Parathyroid adenoma (tissue), 2 donors: Measurements from ENCODE around the gene FAM184B.
A peak's percentile ranks its signal among the peaks of the same experiment; 100 is the strongest.

ENCODE experiments used
- H2AFZ ChIP-seq: fragments of 300-600 bp; sonication (generic); one replicate; pipeline ENCODE4 v1.7.0; 2017; ENCODE audit warnings: antibody characterized with exemption, mild to moderate bottlenecking
- H3K27ac ChIP-seq: fragments of 300-600 bp; sonication (generic); one replicate; pipeline ENCODE4 v1.7.0; 2017
- H3K27me3 ChIP-seq: fragments of 300-600 bp; sonication (generic); one replicate; pipeline ENCODE4 v1.7.0; 2017; ENCODE audit warnings: low read length; ENCODE audit not compliant: control insufficient read depth, insufficient read depth
- H3K36me3 ChIP-seq: fragments of 300-600 bp; sonication (generic); one replicate; pipeline ENCODE4 v1.7.0; 2017; ENCODE audit warnings: low read length; ENCODE audit not compliant: control insufficient read depth, insufficient read depth
- H3K4me1 ChIP-seq: fragments of 300-600 bp; sonication (generic); one replicate; pipeline ENCODE4 v1.7.0; 2017; ENCODE audit warnings: control low read depth
- H3K4me2 ChIP-seq: fragments of 300-600 bp; sonication (generic); one replicate; pipeline ENCODE4 v1.7.0; 2017; ENCODE audit warnings: low read length
- H3K4me3 ChIP-seq: fragments of 300-600 bp; sonication (generic); one replicate; pipeline ENCODE4 v1.7.0; 2017; ENCODE audit warnings: low read depth, low read length
- H3K79me2 ChIP-seq: fragments of 300-600 bp; sonication (generic); one replicate; pipeline ENCODE4 v1.7.0; 2017; ENCODE audit warnings: control low read depth
- H3K9ac ChIP-seq: fragments of 300-600 bp; sonication (generic); one replicate; pipeline ENCODE4 v1.7.0; 2017; ENCODE audit warnings: mild to moderate bottlenecking
- H3K9me3 ChIP-seq: fragments of 300-600 bp; sonication (generic); one replicate; pipeline ENCODE4 v1.7.0; 2017; ENCODE audit warnings: low read length; ENCODE audit not compliant: control insufficient read depth
- TF ChIP-seq, protein P1 (sequence below): fragments of 300-600 bp; sonication (generic); IDR thresholded peaks from one replicate; pipeline ENCODE4 v1.7.0; 2017; ENCODE audit warnings: antibody characterized with exemption, mild to moderate bottlenecking
- donor health status: primary hyperparathyroidism.

The FAM184B gene

DNA sequence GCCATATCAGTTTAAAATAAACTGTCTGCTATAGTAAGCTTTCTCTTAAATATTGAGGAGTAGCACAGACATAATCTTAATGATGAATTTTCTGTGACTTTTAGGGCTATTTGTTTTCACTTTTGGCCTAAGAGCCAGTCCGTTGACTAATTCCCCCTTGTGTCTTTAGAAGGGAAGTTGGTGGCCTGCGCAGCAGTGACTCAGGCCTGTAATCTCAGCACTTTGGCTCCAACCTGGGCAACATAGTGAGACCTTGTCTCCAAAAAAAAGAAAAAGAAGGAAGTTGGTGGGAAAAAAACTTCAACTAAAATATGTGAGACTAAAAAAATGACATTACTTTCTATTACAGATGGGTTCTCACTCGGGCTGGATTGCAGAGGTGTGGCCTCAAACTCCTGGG lies 32.7 kb upstream of the FAM184B start:
- H3K4me2 ChIP-seq: no peak overlapping the region
- H3K4me3 ChIP-seq: no peak overlapping the region
- TF ChIP-seq, protein P1, sequence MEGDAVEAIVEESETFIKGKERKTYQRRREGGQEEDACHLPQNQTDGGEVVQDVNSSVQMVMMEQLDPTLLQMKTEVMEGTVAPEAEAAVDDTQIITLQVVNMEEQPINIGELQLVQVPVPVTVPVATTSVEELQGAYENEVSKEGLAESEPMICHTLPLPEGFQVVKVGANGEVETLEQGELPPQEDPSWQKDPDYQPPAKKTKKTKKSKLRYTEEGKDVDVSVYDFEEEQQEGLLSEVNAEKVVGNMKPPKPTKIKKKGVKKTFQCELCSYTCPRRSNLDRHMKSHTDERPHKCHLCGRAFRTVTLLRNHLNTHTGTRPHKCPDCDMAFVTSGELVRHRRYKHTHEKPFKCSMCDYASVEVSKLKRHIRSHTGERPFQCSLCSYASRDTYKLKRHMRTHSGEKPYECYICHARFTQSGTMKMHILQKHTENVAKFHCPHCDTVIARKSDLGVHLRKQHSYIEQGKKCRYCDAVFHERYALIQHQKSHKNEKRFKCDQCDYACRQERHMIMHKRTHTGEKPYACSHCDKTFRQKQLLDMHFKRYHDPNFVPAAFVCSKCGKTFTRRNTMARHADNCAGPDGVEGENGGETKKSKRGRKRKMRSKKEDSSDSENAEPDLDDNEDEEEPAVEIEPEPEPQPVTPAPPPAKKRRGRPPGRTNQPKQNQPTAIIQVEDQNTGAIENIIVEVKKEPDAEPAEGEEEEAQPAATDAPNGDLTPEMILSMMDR: no peak
- H3K4me1 ChIP-seq: no peaks in the 10 kb centered on the region
- H3K27me3 ChIP-seq: no peaks in the 10 kb centered on the region
- no peaks in the 10 kb centered on the region for H3K9me3 ChIP-seq
- no peaks in the 10 kb centered on the region for H3K36me3 ChIP-seq
- no peak overlapping the region for H3K27ac ChIP-seq
- H3K79me2 ChIP-seq: no peaks in the 10 kb centered on the region
- H3K9ac ChIP-seq: no peak overlapping the region
- no peak overlapping the region for H2AFZ ChIP-seq

DNA sequence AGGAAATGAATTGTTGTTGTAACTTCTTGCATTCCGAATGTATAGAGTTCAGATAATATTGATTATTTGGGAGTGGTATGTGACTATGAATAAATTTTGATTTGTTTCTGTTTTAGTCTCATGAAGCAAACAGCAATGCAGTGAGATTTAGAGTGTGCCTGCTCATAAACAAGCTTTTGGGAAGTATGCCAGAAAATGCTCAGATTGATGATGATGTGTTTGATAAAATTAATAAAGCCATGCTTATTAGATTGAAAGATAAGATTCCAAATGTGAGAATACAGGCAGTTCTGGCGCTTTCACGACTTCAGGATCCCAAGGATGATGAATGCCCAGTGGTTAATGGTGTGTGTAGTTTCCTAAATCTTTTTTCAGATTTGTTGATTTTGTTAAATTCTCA lies 31.4 kb upstream of the FAM184B start:
- H3K9ac ChIP-seq: no peak overlapping the region
- H3K4me2 ChIP-seq: no peak overlapping the region
- H3K27me3 ChIP-seq: no peaks in the 10 kb centered on the region
- TF ChIP-seq, protein P1: no peak
- no peak overlapping the region for H3K4me3 ChIP-seq
- H3K9me3 ChIP-seq: no peaks in the 10 kb centered on the region
- peaks cover 2% of the 10 kb centered on the region for H3K4me1 ChIP-seq
- H2AFZ ChIP-seq: no peak overlapping the region
- no peaks in the 10 kb centered on the region for H3K36me3 ChIP-seq
- no peak overlapping the region for H3K27ac ChIP-seq
- peaks cover 3% of the 10 kb centered on the region for H3K79me2 ChIP-seq

DNA sequence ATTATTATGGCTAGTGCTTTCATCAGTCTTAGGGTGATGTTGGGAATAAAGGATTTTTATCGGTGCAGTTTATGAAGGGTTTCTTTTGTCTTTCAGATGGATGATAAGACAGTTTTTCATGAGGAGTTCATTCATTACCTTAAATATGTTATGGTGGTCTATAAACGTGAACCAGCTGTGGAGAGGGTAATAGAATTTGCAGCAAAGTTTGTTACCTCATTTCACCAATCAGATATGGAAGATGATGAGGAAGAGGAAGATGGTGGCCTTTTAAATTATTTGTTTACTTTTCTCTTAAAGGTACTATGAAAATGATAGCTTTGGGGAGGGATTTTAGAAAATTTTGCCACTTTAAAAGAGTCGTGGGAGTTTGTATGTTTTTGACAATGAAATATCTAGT lies 30.7 kb upstream of the FAM184B start:
- H3K36me3 ChIP-seq: no peaks in the 10 kb centered on the region
- peaks cover 4% of the 10 kb centered on the region for H3K4me1 ChIP-seq
- H3K79me2 ChIP-seq: peaks cover 10% of the 10 kb centered on the region
- H2AFZ ChIP-seq: no peak overlapping the region
- H3K27me3 ChIP-seq: no peaks in the 10 kb centered on the region
- H3K4me2 ChIP-seq: no peak overlapping the region
- TF ChIP-seq, protein P1: no peak
- H3K9me3 ChIP-seq: no peaks in the 10 kb centered on the region
- H3K9ac ChIP-seq: no peak overlapping the region
- H3K4me3 ChIP-seq: no peak overlapping the region
- no peak overlapping the region for H3K27ac ChIP-seq

DNA sequence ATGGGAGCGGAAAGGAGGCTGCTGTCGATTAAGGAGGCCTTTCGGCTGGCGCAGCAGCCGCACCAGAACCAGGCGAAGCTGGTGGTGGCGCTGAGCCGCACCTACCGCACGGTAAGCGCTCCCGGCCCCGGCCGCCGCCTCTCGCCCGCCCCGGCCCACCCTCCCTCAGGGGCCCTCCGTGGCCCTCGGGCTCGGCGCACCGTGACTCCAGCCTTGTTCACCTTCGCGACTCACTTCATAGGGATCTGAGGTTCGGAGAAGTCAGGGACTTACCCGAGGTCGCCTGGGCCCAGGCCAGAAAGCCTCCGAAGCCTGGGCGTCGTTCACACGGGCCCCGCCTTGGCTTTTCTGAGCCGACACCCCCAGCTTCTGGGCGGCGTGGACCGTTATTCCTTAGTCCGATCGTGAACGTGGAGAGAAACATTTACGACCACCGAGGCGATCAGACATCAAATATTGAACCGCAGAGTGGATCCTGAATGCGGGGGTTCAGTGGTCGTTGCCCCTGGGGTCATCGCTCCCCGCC lies 29.7 kb upstream of the FAM184B start:
- Histone ChIP-seq H3K9ac (no peak overlapping the region), H3K27ac (no peak overlapping the region), H2AFZ (peak overlapping the region; percentile 92), H3K79me2 (peaks cover 11% of the 10 kb centered on the region), H3K27me3 (no peaks in the 10 kb centered on the region), H3K4me2 (peak overlapping the region; percentile 89), H3K4me3 (peak overlapping the region; percentile 87), H3K36me3 (no peaks in the 10 kb centered on the region), H3K4me1 (peaks cover 4% of the 10 kb centered on the region), H3K9me3 (no peaks in the 10 kb centered on the region)
- TF ChIP-seq, protein P1: no peak
